Measurements from ENCODE around the gene BET1L.
A peak's percentile ranks its signal among the peaks of the same experiment; 100 is the strongest.

Gene BET1L

DNA sequence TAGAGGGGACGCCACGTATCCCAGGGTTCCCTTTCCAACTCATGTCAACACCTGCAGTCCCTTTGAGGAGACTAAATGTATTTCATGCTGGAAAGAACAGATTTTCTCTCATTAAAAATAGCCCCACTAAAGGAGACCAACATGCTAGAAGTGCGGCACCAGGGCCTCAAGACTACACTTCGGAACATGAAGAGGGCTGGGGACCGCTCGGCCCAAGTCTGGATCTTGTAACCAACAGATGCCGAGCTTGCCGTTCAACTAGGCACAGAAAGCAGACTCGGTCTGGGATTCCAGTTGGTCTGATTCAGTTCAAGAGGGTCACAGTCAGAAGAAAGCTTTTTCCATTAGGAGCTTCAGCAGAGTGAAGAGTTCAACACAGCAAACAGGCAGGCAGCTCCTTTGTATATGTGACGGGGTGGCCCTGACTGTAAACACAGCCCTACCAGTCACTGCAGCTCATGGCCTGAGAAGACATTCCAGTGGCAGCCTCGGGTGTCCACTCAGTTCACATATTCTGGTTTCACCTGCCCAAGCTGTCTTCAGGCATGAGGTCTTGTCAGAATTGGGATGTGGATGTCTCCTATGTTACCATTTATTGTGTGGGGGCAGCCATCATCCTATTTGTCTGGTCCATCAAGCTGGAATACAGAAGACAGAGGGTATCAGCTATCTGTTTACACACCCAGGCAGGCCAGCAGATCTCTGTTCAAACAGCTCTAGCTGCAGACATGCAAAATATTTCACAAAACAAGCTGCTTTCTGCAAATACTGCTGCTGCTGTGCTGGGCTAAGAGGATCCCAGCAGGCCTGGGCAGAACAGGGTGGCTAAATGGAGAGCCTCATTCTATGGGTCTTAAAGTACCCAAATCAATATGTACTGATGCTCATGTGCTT lies 9.1 kb upstream of the BET1L start:
- H3K27ac ChIP-seq (ENCODE audit: low read depth, low read length, severe bottlenecking): peak overlapping the region; percentile 71
- peaks cover 2% of the 10 kb centered on the region for H3K4me1 ChIP-seq (ENCODE audit: control insufficient read depth, insufficient read depth, low read length, poor library complexity, severe bottlenecking)
- WGBS, 2 experiments (ENCODE audit: insufficient coverage in 2 of 2): 93 to 99% methylated on average over 10 of the region's 11 CpGs
- peaks cover 56% of the 10 kb centered on the region for H3K36me3 ChIP-seq (ENCODE audit: control insufficient read depth, insufficient read depth, low read length)
- no peaks in the 10 kb centered on the region for H3K9me3 ChIP-seq (ENCODE audit: control insufficient read depth, low read length)
- H3K4me3 ChIP-seq (ENCODE audit: extremely low read depth, insufficient read depth, low read length, poor library complexity, severe bottlenecking): no peak overlapping the region

DNA sequence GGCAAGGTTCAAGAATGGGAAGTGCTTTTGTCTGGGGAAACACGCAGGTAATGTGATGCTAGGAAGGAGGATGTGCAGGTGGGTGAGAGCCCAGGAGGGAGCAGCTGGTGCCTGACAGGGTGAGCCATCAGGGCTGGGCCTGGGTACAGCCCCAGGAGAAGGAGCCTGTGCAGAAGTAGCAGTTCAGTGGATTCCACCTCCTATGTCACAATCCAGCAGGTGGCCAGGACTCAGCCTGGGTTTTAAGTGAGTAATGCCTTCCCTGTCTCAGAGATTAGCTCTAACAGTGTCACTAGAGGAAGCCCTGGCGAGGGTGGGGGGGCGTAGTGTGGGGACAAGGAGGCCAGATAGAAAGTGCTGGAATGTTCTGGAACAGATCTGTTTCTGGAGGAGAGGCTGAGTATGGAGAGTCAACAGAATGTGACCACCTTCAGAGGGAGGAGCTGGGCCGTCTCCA lies 8.4 kb upstream of the BET1L start:
- Histone ChIP-seq H3K36me3 (ENCODE audit: control insufficient read depth, insufficient read depth, low read length) (peaks cover 63% of the 10 kb centered on the region), H3K9me3 (ENCODE audit: control insufficient read depth, low read length) (no peaks in the 10 kb centered on the region), H3K4me1 (ENCODE audit: control insufficient read depth, insufficient read depth, low read length, poor library complexity, severe bottlenecking) (peaks cover 7% of the 10 kb centered on the region), H3K27ac (ENCODE audit: low read depth, low read length, severe bottlenecking) (peak overlapping the region; percentile 71), H3K4me3 (ENCODE audit: extremely low read depth, insufficient read depth, low read length, poor library complexity, severe bottlenecking) (no peak overlapping the region)
- 84 to 89% methylated on average over 3 to 4 of the region's 4 CpGs for WGBS, 2 experiments (ENCODE audit: insufficient coverage in 2 of 2)

DNA sequence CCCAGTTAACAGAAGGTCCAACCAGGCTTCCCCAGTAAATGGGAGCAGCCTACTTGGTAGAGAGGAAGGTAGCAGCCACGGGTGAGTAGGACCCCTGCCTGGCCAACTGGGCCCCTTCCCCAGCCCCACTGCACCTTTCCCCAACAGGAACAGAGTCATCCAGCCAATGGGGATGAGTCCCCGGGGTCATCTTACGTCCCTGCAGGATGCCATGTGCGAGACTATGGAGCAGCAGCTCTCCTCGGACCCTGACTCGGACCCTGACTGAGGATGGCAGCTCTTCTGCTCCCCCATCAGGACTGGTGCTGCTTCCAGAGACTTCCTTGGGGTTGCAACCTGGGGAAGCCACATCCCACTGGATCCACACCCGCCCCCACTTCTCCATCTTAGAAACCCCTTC lies 6.9 kb upstream of the BET1L start:
- 90 to 98% methylated on average over 6 of the region's 7 CpGs for WGBS, 2 experiments (ENCODE audit: insufficient coverage in 2 of 2)
- Histone ChIP-seq H3K36me3 (ENCODE audit: control insufficient read depth, insufficient read depth, low read length) (peaks cover 73% of the 10 kb centered on the region), H3K4me3 (ENCODE audit: extremely low read depth, insufficient read depth, low read length, poor library complexity, severe bottlenecking) (no peak overlapping the region)

DNA sequence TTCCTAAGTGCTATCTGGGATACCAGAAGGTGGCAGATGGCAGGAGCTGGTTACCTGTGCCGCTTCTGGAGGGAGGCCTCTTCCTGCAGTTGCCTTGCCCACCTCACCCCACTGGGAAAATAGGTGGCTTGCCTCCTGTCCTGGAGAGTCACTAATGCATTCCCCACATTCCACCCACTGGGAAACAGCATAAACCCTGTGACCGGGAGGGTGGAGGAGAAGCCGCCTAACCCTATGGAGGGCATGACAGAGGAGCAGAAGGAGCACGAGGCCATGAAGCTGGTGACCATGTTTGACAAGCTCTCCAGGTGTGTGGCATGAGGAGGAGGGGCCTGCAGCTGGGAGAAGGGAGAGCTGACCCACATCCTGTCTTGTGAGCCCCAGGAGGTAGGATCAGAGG lies 5.9 kb upstream of the BET1L start:
- peaks cover 21% of the 10 kb centered on the region for H3K4me1 ChIP-seq (ENCODE audit: control insufficient read depth, insufficient read depth, low read length, poor library complexity, severe bottlenecking)
- no peaks in the 10 kb centered on the region for H3K9me3 ChIP-seq (ENCODE audit: control insufficient read depth, low read length)
- H3K27ac ChIP-seq (ENCODE audit: low read depth, low read length, severe bottlenecking): no peak overlapping the region
- H3K36me3 ChIP-seq (ENCODE audit: control insufficient read depth, insufficient read depth, low read length): peaks cover 72% of the 10 kb centered on the region
- no peak overlapping the region for H3K4me3 ChIP-seq (ENCODE audit: extremely low read depth, insufficient read depth, low read length, poor library complexity, severe bottlenecking)
- WGBS, 2 experiments (ENCODE audit: insufficient coverage in 2 of 2): 92 to 94% methylated on average over 3 of the region's 4 CpGs

More for the DNA sequence above, 6.9 kb upstream of the BET1L start:
- H3K9me3 ChIP-seq (ENCODE audit: control insufficient read depth, low read length): no peaks in the 10 kb centered on the region
- H3K27ac ChIP-seq (ENCODE audit: low read depth, low read length, severe bottlenecking): no peak overlapping the region
- peaks cover 20% of the 10 kb centered on the region for H3K4me1 ChIP-seq (ENCODE audit: control insufficient read depth, insufficient read depth, low read length, poor library complexity, severe bottlenecking)

DNA sequence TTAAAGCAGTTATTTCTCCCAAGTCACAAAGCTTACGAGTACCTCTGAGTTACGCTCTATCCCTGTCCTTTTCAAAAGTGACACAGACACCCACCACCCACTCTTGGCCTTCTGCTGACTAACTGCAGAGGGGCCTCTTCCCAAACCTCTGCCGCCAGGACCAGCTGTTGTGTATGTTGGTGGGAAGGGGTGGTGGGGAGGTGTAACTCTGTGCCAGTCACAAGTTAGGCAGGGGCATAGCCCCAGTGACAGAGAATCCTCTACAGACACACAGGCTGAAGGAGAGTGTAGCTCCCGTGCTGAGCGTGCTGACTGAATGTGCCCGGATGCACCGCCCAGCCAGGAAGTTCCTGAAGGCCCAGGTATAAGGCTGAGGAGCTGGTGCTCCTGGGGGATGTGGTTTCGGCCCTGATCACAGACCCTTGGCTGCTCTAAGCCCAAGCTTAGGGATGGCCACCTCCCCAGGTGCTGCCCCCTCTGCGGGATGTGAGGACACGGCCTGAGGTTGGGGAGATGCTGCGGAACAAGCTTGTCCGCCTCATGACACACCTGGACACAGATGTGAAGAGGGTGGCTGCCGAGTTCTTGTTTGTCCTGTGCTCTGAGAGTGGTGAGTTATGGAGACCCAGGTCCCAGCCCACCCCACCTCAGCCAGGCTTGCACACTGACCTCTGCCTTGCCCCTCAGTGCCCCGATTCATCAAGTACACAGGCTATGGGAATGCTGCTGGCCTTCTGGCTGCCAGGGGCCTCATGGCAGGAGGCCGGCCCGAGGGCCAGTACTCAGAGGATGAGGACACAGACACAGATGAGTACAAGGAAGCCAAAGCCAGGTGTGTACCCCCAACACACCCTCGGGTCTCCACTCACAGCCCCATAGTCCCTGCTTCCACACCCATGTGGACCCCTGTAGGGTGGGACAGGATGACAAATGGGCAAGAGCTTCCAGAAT lies 5.2 kb upstream of the BET1L start:
- H3K4me1 ChIP-seq (ENCODE audit: control insufficient read depth, insufficient read depth, low read length, poor library complexity, severe bottlenecking): peaks cover 21% of the 10 kb centered on the region
- H3K36me3 ChIP-seq (ENCODE audit: control insufficient read depth, insufficient read depth, low read length): peaks cover 72% of the 10 kb centered on the region
- no peaks in the 10 kb centered on the region for H3K9me3 ChIP-seq (ENCODE audit: control insufficient read depth, low read length)
- 98% methylated on average over 6 to 13 of the region's 17 CpGs for WGBS, 2 experiments (ENCODE audit: insufficient coverage in 2 of 2)
- H3K27ac ChIP-seq (ENCODE audit: low read depth, low read length, severe bottlenecking): no peak overlapping the region
- H3K4me3 ChIP-seq (ENCODE audit: extremely low read depth, insufficient read depth, low read length, poor library complexity, severe bottlenecking): no peak overlapping the region

DNA sequence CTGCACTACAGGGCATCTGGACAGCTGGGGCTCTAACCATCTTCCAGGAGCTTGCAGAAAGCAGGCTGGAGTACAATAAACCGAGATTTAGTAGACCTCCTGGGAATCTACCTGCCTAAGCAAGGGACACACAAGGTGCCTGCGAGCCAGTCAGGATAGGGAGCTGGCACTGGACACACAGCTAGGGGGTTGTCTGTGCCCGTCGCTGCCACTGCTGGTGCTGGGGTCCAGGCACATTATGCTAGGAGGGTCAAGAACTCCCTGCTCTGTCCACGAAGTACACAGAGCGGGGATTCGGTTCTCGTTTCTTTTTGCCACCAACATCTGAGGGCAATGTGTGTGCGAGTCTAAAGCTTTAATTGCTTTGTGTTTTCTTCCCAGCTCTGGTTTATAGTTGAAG lies 4.5 kb upstream of the BET1L start:
- 89 to 91% methylated on average over 8 of the region's 9 CpGs for WGBS, 2 experiments (ENCODE audit: insufficient coverage in 2 of 2)
- Histone ChIP-seq H3K4me3 (ENCODE audit: extremely low read depth, insufficient read depth, low read length, poor library complexity, severe bottlenecking) (no peak overlapping the region), H3K36me3 (ENCODE audit: control insufficient read depth, insufficient read depth, low read length) (peaks cover 72% of the 10 kb centered on the region), H3K27ac (ENCODE audit: low read depth, low read length, severe bottlenecking) (no peak overlapping the region), H3K9me3 (ENCODE audit: control insufficient read depth, low read length) (no peaks in the 10 kb centered on the region), H3K4me1 (ENCODE audit: control insufficient read depth, insufficient read depth, low read length, poor library complexity, severe bottlenecking) (peaks cover 21% of the 10 kb centered on the region)

DNA sequence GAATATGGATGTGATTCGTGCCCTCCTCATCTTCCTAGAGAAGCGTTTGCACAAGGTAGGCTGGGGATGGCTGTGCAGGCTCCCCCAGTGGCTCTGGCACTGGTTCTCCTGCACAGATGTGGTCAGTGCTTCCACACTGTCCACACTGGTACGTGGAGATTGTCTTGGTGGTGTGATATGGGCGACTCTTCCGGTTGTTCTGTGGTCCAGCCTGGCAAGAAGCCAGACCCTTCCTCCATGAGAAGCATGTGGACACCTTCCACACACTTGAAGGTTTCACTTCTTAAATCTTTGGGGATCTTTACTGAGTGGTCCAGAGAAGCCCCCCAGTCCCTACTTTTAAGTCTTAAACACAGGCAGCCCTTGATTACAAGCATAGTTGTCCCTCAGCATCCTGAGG lies 4.1 kb upstream of the BET1L start:
- Histone ChIP-seq H3K4me3 (ENCODE audit: extremely low read depth, insufficient read depth, low read length, poor library complexity, severe bottlenecking) (no peak overlapping the region), H3K36me3 (ENCODE audit: control insufficient read depth, insufficient read depth, low read length) (peaks cover 69% of the 10 kb centered on the region), H3K4me1 (ENCODE audit: control insufficient read depth, insufficient read depth, low read length, poor library complexity, severe bottlenecking) (peaks cover 22% of the 10 kb centered on the region), H3K9me3 (ENCODE audit: control insufficient read depth, low read length) (no peaks in the 10 kb centered on the region), H3K27ac (ENCODE audit: low read depth, low read length, severe bottlenecking) (no peak overlapping the region)
- WGBS, 2 experiments (ENCODE audit: insufficient coverage in 2 of 2): 88 to 94% methylated on average over 2 of the region's 5 CpGs

DNA sequence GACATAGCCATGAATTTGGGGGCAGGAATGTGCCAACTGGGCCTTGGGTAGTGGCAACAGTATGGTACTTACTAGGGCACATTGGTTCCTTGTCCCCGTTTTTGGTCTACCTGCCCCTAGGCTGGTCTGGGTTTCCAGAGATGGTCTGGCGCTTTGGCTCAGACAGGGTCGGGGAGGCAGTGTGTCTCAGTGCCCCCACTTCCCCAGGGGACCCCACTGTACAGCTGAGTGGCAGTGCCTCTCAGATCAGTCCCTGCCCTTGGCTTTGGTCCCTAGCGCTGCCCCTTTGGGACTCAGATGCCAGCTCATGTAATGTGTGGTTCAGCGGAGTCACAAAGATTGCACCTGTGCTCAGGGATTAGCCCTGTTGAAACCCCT lies 3.6 kb upstream of the BET1L start:
- Histone ChIP-seq H3K27ac (ENCODE audit: low read depth, low read length, severe bottlenecking) (peak overlapping the region; percentile 92), H3K36me3 (ENCODE audit: control insufficient read depth, insufficient read depth, low read length) (peaks cover 70% of the 10 kb centered on the region), H3K4me1 (ENCODE audit: control insufficient read depth, insufficient read depth, low read length, poor library complexity, severe bottlenecking) (peaks cover 27% of the 10 kb centered on the region), H3K9me3 (ENCODE audit: control insufficient read depth, low read length) (no peaks in the 10 kb centered on the region), H3K4me3 (ENCODE audit: extremely low read depth, insufficient read depth, low read length, poor library complexity, severe bottlenecking) (no peak overlapping the region)
- WGBS, 2 experiments (ENCODE audit: insufficient coverage in 2 of 2): 94 to 100% methylated on average over 5 of the region's 5 CpGs

DNA sequence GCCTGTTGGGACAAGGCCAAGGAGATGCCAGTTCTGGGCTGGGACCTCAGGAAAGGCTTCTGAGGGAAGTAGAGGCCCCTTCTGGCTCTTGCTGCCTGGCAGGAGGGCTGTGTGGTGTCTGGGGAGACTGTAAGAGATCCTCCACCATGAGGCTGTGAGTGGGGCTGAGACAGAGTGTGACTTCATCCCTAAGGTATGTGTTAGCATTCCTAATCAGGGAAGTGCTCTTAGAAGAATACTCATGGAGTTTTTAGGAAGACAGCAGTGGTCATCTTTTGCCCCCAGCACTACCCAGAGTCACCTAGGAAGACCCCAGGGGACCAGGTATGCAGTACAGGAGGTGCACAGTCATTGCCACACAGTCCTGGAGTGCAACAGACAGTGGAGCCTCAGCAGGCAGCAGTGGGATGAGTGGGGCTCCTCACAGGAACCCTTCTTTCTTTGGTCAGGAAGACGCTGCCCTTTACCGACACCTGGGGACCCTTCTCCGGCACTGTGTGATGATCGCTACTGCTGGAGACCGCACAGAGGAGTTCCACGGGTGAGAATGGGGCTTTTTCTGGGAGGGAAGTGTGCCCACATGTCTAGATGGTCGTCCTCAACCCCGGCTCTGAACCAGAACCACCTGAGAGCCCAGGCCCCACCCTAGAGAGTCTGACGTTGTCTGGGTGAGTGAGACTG lies 3.1 kb upstream of the BET1L start:
- Histone ChIP-seq H3K4me1 (ENCODE audit: control insufficient read depth, insufficient read depth, low read length, poor library complexity, severe bottlenecking) (peaks cover 29% of the 10 kb centered on the region), H3K4me3 (ENCODE audit: extremely low read depth, insufficient read depth, low read length, poor library complexity, severe bottlenecking) (peak overlapping the region; percentile 92), H3K9me3 (ENCODE audit: control insufficient read depth, low read length) (no peaks in the 10 kb centered on the region), H3K36me3 (ENCODE audit: control insufficient read depth, insufficient read depth, low read length) (peaks cover 70% of the 10 kb centered on the region), H3K27ac (ENCODE audit: low read depth, low read length, severe bottlenecking) (peak overlapping the region; percentile 92)
- 90 to 95% methylated on average over 7 to 9 of the region's 9 CpGs for WGBS, 2 experiments (ENCODE audit: insufficient coverage in 2 of 2)

All from mesodermal cell (in vitro differentiated cells).